Esophagus squamous epithelium (tissue), 4 donors: ENCODE data around the gene MAGEF1.

ENCODE experiments used
- POLR2A ChIP-seq, 4 donors: fragments of 450-650 bp; IDR thresholded peaks; one replicate each; pipeline ENCODE4 v1.6.1; 2017; ENCODE audit warnings: antibody characterized with exemption in 4 of 4, mild to moderate bottlenecking in 4 of 4, moderate library complexity in 3 of 4
- TF ChIP-seq, protein P1 (sequence below), 6 experiments: fragments of 450-650 bp in 4 of 6; fragments of 200-600 bp in 2 of 6; sonication (generic) in 2 of 6; IDR thresholded peaks; one replicate each; pipeline ENCODE4 v1.5.1; 2016 to 2019; ENCODE audit warnings: antibody characterized with exemption in 6 of 6, mild to moderate bottlenecking in 4 of 6, moderate library complexity in 4 of 6

DNA sequence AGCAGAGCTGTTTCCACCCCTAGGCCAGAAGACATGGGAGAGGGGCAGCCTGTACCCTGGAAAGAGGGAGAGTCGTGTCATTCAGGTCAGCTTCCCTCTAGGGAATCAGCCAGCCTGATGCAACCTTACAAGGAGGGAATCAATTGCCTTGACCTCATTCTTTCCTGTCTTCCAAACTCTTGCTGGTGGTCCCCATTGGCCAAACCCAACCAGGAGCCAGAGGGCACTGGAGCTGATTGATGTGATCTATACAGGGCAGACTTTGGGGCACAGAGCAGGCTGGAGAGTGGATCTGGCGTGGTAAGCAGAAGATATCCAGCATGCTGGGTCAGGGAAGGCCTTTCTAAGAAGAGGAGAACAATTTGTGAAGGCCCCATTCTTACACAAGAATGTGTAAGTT, 19.1 kb upstream of the MAGEF1 start:
- TF ChIP-seq, protein P1, sequence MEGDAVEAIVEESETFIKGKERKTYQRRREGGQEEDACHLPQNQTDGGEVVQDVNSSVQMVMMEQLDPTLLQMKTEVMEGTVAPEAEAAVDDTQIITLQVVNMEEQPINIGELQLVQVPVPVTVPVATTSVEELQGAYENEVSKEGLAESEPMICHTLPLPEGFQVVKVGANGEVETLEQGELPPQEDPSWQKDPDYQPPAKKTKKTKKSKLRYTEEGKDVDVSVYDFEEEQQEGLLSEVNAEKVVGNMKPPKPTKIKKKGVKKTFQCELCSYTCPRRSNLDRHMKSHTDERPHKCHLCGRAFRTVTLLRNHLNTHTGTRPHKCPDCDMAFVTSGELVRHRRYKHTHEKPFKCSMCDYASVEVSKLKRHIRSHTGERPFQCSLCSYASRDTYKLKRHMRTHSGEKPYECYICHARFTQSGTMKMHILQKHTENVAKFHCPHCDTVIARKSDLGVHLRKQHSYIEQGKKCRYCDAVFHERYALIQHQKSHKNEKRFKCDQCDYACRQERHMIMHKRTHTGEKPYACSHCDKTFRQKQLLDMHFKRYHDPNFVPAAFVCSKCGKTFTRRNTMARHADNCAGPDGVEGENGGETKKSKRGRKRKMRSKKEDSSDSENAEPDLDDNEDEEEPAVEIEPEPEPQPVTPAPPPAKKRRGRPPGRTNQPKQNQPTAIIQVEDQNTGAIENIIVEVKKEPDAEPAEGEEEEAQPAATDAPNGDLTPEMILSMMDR (IDR thresholded peaks at IDR 0.05): no peak
- no peak for TF ChIP-seq POLR2A (IDR thresholded peaks at IDR 0.05)
